ENCODE data around the gene EVA1A. TPM values are rescaled to one million over a fixed set of nuclear protein-coding genes. Genes with fewer than 3 reads are reported as not detected.

EVA1A gene
- total RNA-seq, 5 donors from 2014 or later (not counting 1 experiment from before 2014, with no cell fraction given) = 0.62 TPM; not detected in 4

- Mint-ChIP-seq H3K27ac (no peak overlapping the region), H3K4me1 (no peaks in the 10 kb centered on the region), H3K4me3 (no peak overlapping the region), H3K36me3 (no peaks in the 10 kb centered on the region), H3K9me3 (no peaks in the 10 kb centered on the region), H3K27me3 (peaks cover 3% of the 10 kb centered on the region in 2 donors)
- WGBS (ENCODE audit: insufficient coverage) = 83% methylated on average over 1 of the region's 5 CpGs
- no peaks in the 10 kb centered on the region for H3K36me3 ChIP-seq (ENCODE audit: control insufficient read depth in 2 of 2, extremely low read depth in 1 of 2, insufficient read depth in 1 of 2, low read length in 1 of 2)
- CTCF ChIA-PET = no interaction called here
- no peak overlapping the region for H3K27ac ChIP-seq (ENCODE audit: low read length)
- POLR2A ChIA-PET = no interaction called here
- DNase-seq = no peak
- peaks cover 0 to 5% of the 10 kb centered on the region in 2 experiments for H3K27me3 ChIP-seq (replicated peaks in 1 of 2; ENCODE audit: control insufficient read depth in 2 of 2, extremely low read depth in 1 of 2, insufficient read depth in 2 of 2, low read length in 1 of 2)
- no peaks in the 10 kb centered on the region for H3K4me1 ChIP-seq (ENCODE audit: control insufficient read depth in 1 of 2, extremely low read depth in 1 of 2, insufficient read depth in 2 of 2, low read length in 2 of 2)
- H3K4me3 ChIP-seq (ENCODE audit: control insufficient read depth in 1 of 2, extremely low read depth in 1 of 2, low read length in 1 of 2) = no peak overlapping the region
- ATAC-seq (replicated peaks in 1 of 4) = no peak
- no peaks in the 10 kb centered on the region for H3K9me3 ChIP-seq
These were observed 63.5 kb downstream of the EVA1A start for GRCh38 chr2:75497256-75497655.

GRCh38 chr2:75495862-75496261 is 64.9 kb downstream of the EVA1A start:
- H3K4me3 Mint-ChIP-seq = no peak overlapping the region
- no peak for DNase-seq
- Histone ChIP-seq H3K4me1 (ENCODE audit: control insufficient read depth in 1 of 2, extremely low read depth in 1 of 2, insufficient read depth in 2 of 2, low read length in 2 of 2) (no peaks in the 10 kb centered on the region), H3K4me3 (ENCODE audit: control insufficient read depth in 1 of 2, extremely low read depth in 1 of 2, low read length in 1 of 2) (no peak overlapping the region), H3K27me3 (replicated peaks in 1 of 2; ENCODE audit: control insufficient read depth in 2 of 2, extremely low read depth in 1 of 2, insufficient read depth in 2 of 2, low read length in 1 of 2) (peaks cover 0 to 5% of the 10 kb centered on the region in 2 experiments), H3K9me3 (no peaks in the 10 kb centered on the region), H3K27ac (ENCODE audit: low read length) (no peak overlapping the region), H3K36me3 (ENCODE audit: control insufficient read depth in 2 of 2, extremely low read depth in 1 of 2, insufficient read depth in 1 of 2, low read length in 1 of 2) (no peaks in the 10 kb centered on the region)
- ATAC-seq (replicated peaks in 1 of 4) = no peak
- ChIA-PET CTCF (no interaction called here), POLR2A (no interaction called here)
- H3K27me3 Mint-ChIP-seq = peaks cover 3% of the 10 kb centered on the region in 2 donors
- no peak overlapping the region for H3K27ac Mint-ChIP-seq
- H3K9me3 Mint-ChIP-seq = no peaks in the 10 kb centered on the region
- H3K4me1 Mint-ChIP-seq = no peaks in the 10 kb centered on the region
- WGBS (ENCODE audit: insufficient coverage) = no CpG with 5 or more reads among the region's 2 CpGs
- H3K36me3 Mint-ChIP-seq = no peaks in the 10 kb centered on the region

GRCh38 chr2:75494137-75494769 is 66.5 kb downstream of the EVA1A start:
- Histone ChIP-seq H3K4me1 (ENCODE audit: control insufficient read depth in 1 of 2, extremely low read depth in 1 of 2, insufficient read depth in 2 of 2, low read length in 2 of 2) (no peaks in the 10 kb centered on the region), H3K9me3 (no peaks in the 10 kb centered on the region), H3K36me3 (ENCODE audit: control insufficient read depth in 2 of 2, extremely low read depth in 1 of 2, insufficient read depth in 1 of 2, low read length in 1 of 2) (no peaks in the 10 kb centered on the region), H3K4me3 (ENCODE audit: control insufficient read depth in 1 of 2, extremely low read depth in 1 of 2, low read length in 1 of 2) (no peak overlapping the region), H3K27ac (ENCODE audit: low read length) (no peak overlapping the region), H3K27me3 (replicated peaks in 1 of 2; ENCODE audit: control insufficient read depth in 2 of 2, extremely low read depth in 1 of 2, insufficient read depth in 2 of 2, low read length in 1 of 2) (peaks cover 0 to 5% of the 10 kb centered on the region in 2 experiments)
- peaks cover 0 to 3% of the 10 kb centered on the region in 2 donors for H3K27me3 Mint-ChIP-seq
- 81% methylated on average over 3 of the region's 6 CpGs for WGBS (ENCODE audit: insufficient coverage)
- no peak overlapping the region for H3K27ac Mint-ChIP-seq
- DNase-seq = no peak
- H3K36me3 Mint-ChIP-seq = no peaks in the 10 kb centered on the region
- no peak overlapping the region for H3K4me3 Mint-ChIP-seq
- ChIA-PET POLR2A (no interaction called here), CTCF (no interaction called here)
- no peaks in the 10 kb centered on the region for H3K4me1 Mint-ChIP-seq
- H3K9me3 Mint-ChIP-seq = no peaks in the 10 kb centered on the region
- no peak for ATAC-seq (replicated peaks in 1 of 4)

- no peak for ATAC-seq (replicated peaks in 1 of 4)
- Histone ChIP-seq H3K27me3 (replicated peaks in 1 of 2; ENCODE audit: control insufficient read depth in 2 of 2, extremely low read depth in 1 of 2, insufficient read depth in 2 of 2, low read length in 1 of 2) (peaks cover 0 to 5% of the 10 kb centered on the region in 2 experiments), H3K4me3 (ENCODE audit: control insufficient read depth in 1 of 2, extremely low read depth in 1 of 2, low read length in 1 of 2) (no peak overlapping the region), H3K27ac (ENCODE audit: low read length) (no peak overlapping the region), H3K4me1 (ENCODE audit: control insufficient read depth in 1 of 2, extremely low read depth in 1 of 2, insufficient read depth in 2 of 2, low read length in 2 of 2) (no peaks in the 10 kb centered on the region), H3K9me3 (no peaks in the 10 kb centered on the region), H3K36me3 (ENCODE audit: control insufficient read depth in 2 of 2, extremely low read depth in 1 of 2, insufficient read depth in 1 of 2, low read length in 1 of 2) (no peaks in the 10 kb centered on the region)
- Mint-ChIP-seq H3K27ac (no peak overlapping the region), H3K9me3 (no peaks in the 10 kb centered on the region), H3K27me3 (peaks cover 2 to 6% of the 10 kb centered on the region in 2 donors), H3K4me3 (no peak overlapping the region), H3K36me3 (no peaks in the 10 kb centered on the region), H3K4me1 (no peaks in the 10 kb centered on the region)
- no peak for DNase-seq
- ChIA-PET POLR2A (no interaction called here), CTCF (no interaction called here)
- WGBS (ENCODE audit: insufficient coverage) = 87% methylated on average over 22 of the region's 25 CpGs
These were observed 67.5 kb downstream of the EVA1A start for GRCh38 chr2:75493230-75493629.

GRCh38 chr2:75491129-75491753 is 69.5 kb downstream of the EVA1A start:
- Mint-ChIP-seq H3K27me3 (peaks cover 3 to 16% of the 10 kb centered on the region in 2 donors), H3K4me1 (no peaks in the 10 kb centered on the region), H3K36me3 (no peaks in the 10 kb centered on the region), H3K9me3 (no peaks in the 10 kb centered on the region), H3K4me3 (no peak overlapping the region), H3K27ac (no peak overlapping the region)
- ChIA-PET CTCF (no interaction called here), POLR2A (no interaction called here)
- H3K27me3 ChIP-seq (replicated peaks in 1 of 2; ENCODE audit: control insufficient read depth in 2 of 2, extremely low read depth in 1 of 2, insufficient read depth in 2 of 2, low read length in 1 of 2) = peaks cover 0 to 5% of the 10 kb centered on the region in 2 experiments
- 40% methylated on average over 1 of the region's 4 CpGs for WGBS (ENCODE audit: insufficient coverage)
- no peak overlapping the region for H3K4me3 ChIP-seq (ENCODE audit: control insufficient read depth in 1 of 2, extremely low read depth in 1 of 2, low read length in 1 of 2)
- H3K9me3 ChIP-seq = no peaks in the 10 kb centered on the region
- no peaks in the 10 kb centered on the region for H3K4me1 ChIP-seq (ENCODE audit: control insufficient read depth in 1 of 2, extremely low read depth in 1 of 2, insufficient read depth in 2 of 2, low read length in 2 of 2)
- ATAC-seq (replicated peaks in 1 of 4) = no peak
- H3K27ac ChIP-seq (ENCODE audit: low read length) = no peak overlapping the region
- DNase-seq = no peak
- H3K36me3 ChIP-seq (ENCODE audit: control insufficient read depth in 2 of 2, extremely low read depth in 1 of 2, insufficient read depth in 1 of 2, low read length in 1 of 2) = no peaks in the 10 kb centered on the region

- Histone ChIP-seq H3K4me3 (ENCODE audit: control insufficient read depth in 1 of 2, extremely low read depth in 1 of 2, low read length in 1 of 2) (no peak overlapping the region), H3K9me3 (no peaks in the 10 kb centered on the region), H3K36me3 (ENCODE audit: control insufficient read depth in 2 of 2, extremely low read depth in 1 of 2, insufficient read depth in 1 of 2, low read length in 1 of 2) (no peaks in the 10 kb centered on the region), H3K27ac (ENCODE audit: low read length) (no peak overlapping the region), H3K4me1 (ENCODE audit: control insufficient read depth in 1 of 2, extremely low read depth in 1 of 2, insufficient read depth in 2 of 2, low read length in 2 of 2) (no peaks in the 10 kb centered on the region), H3K27me3 (replicated peaks in 1 of 2; ENCODE audit: control insufficient read depth in 2 of 2, extremely low read depth in 1 of 2, insufficient read depth in 2 of 2, low read length in 1 of 2) (peaks cover 0 to 5% of the 10 kb centered on the region in 2 experiments)
- 80% methylated on average over 1 of the region's 2 CpGs for WGBS (ENCODE audit: insufficient coverage)
- CTCF ChIA-PET = no interaction called here
- no peak for ATAC-seq (replicated peaks in 1 of 4)
- no peaks in the 10 kb centered on the region for H3K36me3 Mint-ChIP-seq
- H3K27ac Mint-ChIP-seq = no peak overlapping the region
- no peak for DNase-seq
- H3K27me3 Mint-ChIP-seq = peaks cover 3 to 12% of the 10 kb centered on the region in 2 donors
- H3K9me3 Mint-ChIP-seq = no peaks in the 10 kb centered on the region
- H3K4me3 Mint-ChIP-seq = no peak overlapping the region
- H3K4me1 Mint-ChIP-seq = no peaks in the 10 kb centered on the region
- POLR2A ChIA-PET = no interaction called here
These were observed 71.0 kb downstream of the EVA1A start for GRCh38 chr2:75489721-75490120.

Measured in T-cell (primary cell).